SH-SY5Y (cell line): ENCODE data around the gene PEG3.

Source experiments
- GATA2 ChIP-seq: IDR thresholded peaks from 2 replicates; pipeline ENCODE4 v1.6.1; 2011; ENCODE audit warnings: mild to moderate bottlenecking, low read depth, low read length
- GATA3 ChIP-seq: IDR thresholded peaks from 2 replicates; pipeline ENCODE4 v1.6.1; 2011; ENCODE audit warnings: low read depth, mild to moderate bottlenecking, low read length, moderate library complexity

PEG3 gene

DNA sequence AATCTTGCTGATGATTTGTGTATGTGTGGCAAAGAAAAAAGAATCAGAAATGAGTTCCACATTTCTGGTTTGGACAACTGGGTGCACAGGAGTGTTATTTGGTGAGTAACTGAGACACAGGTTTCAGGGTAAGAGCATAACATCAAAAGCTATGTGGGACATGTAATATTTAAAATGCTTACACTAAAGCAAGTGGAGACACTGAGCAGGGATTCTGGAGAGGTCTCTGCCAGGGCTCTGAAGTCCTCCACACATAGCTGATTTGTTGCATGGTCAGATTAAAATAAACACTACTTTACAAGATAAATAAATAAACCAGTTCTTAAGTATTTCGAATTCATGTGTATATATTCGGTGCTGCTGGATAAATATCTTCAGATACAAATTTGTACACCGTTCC, 16.3 kb upstream of the PEG3 start:
- TF ChIP-seq GATA2 (no peak), GATA3 (no peak)

DNA sequence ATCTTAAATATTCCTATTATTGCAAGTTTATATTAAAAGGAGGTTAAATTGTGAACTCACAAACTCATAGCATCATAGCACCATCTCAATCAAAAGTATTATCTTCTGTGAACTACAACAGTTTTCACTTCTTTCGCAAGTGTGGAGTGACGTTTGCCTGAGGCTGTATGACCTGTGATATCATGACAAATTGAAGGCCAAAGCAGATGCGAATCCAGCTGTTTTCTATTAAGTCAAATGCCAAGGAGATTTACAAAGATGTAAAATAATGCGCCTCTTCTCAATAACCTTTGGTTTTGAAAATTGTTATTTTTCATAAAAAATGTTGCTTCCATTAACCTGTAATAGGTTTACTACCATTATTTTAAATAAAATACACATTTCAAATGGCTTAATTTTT, 7.6 kb upstream of the PEG3 start:
- no peak for TF ChIP-seq GATA2
- TF ChIP-seq GATA3 = no peak

DNA sequence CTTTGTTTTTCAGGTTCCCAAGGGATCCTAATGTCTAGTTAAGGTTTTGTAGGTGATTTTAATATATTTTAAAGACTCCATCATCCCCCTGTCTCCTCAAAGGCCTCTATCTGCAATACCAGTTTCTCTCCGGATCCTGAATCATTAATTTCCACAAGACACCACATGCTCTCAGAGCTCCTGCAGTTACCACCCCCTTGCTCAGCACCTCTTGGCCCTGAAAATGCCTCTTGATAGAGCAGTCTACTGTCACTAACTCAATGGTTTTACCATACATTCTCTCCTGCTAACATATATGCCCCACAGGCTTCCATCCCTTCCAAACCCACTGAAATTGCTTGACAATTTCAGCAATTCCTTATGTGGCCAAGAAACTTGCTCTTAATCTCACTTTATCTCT, 1.9 kb upstream of the PEG3 start:
- no peak for TF ChIP-seq GATA2
- no peak for TF ChIP-seq GATA3

DNA sequence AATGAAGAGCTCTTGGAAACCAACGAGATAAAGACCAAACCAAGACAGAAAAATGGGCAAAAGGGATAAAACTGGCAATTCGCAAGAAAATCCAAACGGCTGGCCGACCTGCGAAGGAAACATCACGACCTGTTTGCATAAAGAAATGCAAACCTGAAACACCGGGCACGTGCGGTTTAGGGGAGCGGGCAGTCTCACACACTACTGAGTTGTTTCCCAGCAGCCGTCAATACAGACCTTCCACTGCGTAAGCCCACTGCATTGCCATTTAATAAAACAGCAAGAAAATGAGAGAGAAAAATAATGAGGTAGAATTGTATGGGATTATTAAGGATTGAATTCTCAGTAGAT, 642 bp upstream of the PEG3 start:
- TF ChIP-seq GATA2 (no peak), GATA3 (no peak)

DNA sequence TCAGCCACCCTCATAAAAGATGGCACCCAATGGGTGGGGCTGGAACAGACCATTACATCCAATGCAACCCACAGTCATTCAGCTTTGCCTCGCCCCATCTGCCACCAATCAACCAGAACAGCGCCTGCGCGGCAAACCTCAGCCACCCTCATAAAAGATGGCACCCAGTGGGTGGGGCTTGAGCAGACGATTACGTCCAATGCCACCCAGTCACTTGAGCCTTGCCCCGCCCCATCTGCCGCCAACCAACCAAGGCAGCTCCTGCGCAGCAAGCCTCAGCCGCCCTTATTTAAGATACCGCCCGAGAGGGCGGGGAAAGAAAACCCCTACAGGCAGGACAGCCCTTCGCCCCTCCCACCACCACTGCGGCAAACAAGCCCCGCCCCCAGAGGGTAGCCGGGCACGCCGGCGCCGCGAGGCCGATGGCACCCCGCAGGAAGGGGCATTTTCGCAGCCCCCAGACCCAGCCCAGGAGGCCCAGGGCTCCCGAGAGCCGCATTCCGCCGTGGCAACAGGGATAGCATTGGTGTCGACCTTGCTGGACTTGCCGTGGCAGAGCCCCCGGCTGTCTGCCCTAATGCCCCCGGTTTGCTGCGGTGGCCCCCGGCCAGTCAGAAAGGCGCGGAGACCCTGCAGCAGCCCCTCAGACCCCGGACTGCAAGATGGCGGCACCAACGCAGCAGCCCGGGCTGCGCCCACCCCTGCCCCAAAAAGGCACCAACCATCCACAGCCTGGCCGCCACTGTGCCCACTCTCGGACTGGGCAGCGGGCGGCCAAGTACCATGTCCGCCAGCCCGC, 675 bp downstream of the PEG3 start:
- no peak for TF ChIP-seq GATA2
- TF ChIP-seq GATA3 = no peak

DNA sequence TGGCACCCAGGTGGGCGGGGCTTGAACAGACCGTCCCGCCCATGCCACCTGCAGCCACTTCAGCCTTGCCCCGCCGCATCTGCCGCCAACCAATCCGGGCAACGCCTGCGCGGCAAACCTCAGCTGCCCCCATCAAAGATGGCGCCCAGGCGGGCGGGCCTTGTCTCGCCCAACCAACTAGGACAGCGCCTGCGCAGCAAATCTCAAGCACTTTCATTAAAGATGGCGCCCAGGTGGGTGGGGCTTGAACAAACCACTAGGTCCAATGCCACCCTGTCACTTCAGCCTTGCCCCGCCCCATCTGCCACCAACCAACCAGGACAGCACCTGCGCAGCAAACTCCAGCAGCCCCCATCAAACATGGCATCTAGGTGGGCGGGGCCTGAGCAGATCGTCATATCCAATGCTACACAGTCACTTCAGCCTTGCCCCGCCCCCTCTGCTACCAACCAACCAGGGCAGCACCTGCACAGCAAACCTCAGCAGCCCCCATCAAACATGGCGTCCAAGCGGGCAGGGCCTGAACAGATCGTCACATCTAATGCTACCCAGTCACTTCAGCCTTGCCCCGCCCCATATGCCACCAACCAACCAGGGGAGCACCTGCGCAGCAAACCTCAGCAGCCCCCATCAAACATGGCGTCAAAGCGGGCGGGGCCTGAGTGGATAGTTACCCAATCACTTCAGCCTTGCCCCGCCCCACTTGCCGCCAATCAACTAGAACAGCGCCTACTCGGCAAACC, 1.4 kb downstream of the PEG3 start:
- TF ChIP-seq GATA3 (no peak), GATA2 (no peak)

DNA sequence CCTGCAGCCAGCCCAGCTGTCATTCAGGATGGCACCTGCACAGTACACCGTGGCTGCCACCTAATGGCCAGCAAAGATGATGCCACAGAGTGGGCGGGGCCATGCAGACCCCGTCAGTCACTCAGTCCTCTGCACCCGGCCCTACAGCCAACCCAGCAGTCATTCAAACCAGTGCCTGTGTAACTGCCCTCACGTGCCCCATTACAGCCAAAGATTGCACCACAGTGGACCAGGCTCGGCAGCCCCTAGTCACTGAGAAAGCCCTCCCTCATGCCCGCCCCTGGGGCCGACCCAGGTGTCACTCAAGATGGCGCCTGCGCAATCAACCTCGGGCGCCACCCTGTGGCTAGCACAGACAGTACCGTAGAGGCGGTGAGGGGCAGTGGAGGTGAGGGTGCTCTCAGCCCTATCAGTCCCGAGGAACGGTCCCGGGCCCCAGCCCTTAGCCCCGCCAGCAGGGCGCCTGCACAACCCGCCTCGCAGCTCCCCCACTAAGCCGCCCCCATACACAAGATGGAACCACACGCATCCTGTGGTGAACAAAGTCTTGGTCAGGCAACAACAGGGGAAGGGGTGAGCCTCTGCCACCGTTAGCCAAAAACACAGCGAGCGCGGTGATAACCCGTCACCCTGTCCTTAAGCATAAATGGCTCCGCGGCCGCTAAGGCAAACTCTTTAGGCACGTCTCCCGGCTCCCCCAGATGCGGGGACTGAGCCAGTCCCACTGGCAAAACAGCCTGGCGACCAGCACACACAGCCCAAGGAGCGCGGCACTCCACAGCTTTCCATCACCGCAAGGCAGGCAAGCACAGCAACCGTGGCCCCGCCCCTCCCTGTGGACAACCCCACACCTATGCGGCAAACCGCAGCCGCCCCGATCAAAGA, 2.3 kb downstream of the PEG3 start:
- TF ChIP-seq GATA2 (no peak), GATA3 (no peak)

DNA sequence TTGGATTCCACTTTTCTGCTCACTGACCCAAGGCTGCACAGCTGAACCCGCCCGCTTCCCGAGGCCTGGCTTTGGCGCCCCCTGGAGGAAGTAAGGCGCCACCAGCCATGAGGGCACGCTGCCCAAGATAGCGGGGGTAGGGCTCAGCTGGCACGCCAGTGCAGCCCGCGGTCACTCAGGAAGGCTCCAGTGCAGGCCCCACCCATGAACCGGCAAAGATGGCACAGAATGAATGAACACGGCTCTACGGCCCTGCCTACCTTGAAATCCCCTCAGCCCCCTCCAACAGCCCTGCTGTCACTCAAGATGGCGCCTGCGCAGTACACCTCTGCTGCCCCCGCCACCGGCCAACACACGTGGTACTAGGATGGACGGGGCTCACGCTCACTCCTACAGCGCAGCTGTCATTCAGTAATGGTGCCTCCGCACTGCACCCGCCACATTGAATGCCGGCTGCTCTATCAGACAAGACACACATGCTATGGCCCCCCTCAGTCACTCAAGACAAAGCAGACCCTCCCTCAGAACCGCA, 3.0 kb downstream of the PEG3 start:
- no peak for TF ChIP-seq GATA2
- no peak for TF ChIP-seq GATA3

DNA sequence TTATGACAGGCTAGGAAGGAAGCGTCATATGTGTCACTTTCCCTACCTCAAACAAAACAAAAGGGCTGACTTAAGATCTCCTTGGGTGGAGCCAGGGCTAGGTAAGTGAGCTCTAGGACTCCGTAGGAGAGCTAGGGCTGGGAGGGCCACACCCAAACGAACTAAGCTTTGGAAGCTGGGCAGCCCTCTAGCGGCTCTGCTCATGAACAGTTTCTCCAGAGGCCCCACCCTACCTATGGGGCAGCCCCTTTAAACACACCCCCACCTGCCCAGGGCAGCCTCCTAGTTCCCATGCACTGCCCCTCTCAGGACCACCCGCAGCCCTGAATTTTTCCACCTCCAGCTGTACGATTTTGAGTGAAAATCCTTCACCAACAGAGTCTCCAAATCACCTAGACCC, 3.5 kb downstream of the PEG3 start:
- TF ChIP-seq GATA2 = no peak
- TF ChIP-seq GATA3 = no peak

DNA sequence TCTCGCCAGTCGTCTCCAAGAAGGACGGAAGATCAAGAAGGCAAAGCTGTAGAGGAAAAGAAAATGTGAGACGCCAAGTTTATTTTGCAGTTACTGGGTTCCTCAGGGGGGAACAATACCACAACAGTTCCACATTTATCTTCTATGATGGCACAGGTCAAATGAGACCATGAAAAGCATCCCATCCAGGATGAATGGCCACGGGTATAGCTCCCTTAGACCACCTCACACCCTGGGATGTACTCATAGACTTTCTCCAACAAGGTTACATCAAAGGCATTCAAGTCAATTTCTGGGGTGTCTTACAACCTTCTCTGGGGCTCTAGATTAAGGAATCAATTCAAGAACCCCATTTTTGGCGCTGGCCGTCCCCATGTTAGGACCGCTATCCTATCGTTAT, 4.5 kb downstream of the PEG3 start:
- TF ChIP-seq GATA2 = no peak

DNA sequence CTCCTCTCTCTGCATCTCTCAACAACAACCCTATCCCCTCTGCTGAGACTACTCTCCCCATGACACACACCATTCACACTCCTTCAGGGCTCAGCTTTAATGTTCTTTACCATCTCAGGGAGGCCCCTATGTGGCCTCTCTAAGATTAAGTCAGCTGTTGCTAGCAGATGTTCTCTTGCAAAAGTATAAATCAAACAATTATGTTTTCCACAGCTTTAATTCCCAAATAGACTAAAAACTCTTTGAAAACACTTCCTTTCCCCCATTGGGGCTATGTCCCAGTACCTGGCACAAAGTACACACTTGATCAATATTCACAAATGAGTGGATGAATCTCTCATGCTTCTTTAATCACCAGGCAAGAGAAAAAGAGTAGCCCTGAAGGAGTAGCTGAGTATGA, 5.1 kb downstream of the PEG3 start:
- no peak for TF ChIP-seq GATA3
- no peak for TF ChIP-seq GATA2

DNA sequence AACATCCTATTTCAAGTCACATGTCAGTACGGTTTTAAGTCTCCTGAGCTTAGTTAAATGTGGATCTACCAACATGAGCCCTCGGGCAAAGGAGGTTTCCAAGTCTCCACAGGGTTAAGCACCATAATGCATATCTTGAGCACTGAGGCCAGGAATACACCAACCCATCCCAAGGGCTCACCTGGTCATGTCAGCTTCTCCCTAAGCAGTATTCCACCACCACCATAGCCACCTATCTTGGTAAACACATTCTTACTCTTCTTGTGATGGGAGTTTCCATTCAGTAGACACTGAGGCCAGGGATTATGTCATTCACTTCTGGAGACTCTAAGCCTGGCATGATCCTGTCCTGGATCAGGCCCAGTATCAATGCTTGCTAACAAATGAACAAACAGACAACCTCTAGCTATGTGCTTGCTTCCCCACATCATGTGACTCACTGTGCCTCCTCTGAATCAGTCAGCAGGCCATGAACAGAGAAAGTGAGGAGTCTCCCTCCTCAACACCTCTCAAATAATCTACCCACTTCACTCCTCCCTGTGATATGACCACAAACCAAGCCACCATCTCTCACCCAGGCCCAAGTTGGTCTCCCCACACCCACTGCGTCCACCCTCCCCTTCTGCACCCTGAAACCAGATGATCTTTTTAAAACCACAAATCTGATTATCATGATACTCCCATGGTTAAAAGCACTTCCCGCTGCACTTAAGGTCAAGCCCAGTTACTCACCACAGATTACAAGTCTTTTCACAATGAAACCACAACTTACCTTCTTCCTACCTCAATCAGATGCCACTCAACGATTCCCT, 5.8 kb downstream of the PEG3 start:
- TF ChIP-seq GATA3 = no peak
- no peak for TF ChIP-seq GATA2

DNA sequence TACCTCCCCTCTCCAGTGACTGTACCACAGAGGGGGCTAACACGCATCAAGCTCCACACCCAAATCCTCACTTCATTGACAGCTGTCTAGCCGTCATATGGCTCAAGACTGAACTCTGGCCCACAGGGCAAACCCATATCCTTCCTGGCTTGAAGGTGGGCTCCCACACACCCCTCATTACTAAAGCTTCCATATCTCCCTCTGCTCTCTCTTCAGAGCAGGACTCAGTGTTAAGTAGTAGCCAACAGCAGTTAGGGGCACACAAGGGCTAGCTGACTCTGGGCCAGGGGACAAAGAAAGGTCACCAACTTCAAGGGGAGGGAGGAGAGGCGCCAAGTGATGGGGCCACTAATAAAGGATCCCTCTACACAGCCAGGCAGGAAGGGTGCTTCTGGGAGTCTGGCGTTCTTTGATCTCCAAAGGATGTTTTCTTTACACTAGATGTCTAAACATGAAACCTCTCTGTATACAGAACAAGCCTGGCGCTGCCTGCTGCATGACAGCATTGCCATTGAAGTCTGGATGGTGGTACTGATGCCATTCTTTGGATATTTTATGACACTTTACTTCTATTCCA, 8.1 kb downstream of the PEG3 start:
- TF ChIP-seq GATA2 = no peak
- no peak for TF ChIP-seq GATA3
